Inflammatory macrophage treated with lipopolysaccharide for 4 hours (primary cell): ENCODE results near the gene C22orf15.

Experiments
- DNase-seq: peaks from one replicate; pipeline ENCODE4 v3.0.0-alpha.2; 2020

The C22orf15 gene

DNA sequence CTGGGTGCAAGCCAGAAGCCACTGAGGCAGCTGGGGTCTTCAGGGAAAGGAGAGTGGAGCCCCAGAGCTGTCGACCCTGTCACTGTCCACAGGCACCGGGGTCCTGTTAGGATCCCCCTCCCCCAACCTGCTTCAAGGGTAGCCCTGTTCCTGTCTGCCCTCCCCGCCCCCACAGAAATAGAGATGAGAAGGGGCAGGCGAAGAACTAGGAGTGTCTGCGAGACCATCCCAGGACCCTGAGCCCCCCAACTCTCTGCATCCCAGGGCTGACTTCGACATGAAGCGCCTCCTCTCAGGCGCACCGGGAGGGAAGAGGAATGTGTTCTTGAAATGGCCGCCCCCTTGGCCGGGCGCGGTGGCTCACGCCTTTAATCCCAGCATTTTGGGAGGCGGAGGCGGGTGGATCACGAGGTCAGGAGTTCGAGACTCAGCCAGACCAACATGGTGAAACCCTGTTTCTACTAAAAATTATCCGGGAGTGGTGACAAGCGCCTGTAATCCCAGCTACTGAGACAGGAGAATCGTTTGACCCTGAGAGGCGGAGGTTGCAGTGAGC is 11.3 kb upstream of the C22orf15 start:
- DNase-seq: no peak

DNA sequence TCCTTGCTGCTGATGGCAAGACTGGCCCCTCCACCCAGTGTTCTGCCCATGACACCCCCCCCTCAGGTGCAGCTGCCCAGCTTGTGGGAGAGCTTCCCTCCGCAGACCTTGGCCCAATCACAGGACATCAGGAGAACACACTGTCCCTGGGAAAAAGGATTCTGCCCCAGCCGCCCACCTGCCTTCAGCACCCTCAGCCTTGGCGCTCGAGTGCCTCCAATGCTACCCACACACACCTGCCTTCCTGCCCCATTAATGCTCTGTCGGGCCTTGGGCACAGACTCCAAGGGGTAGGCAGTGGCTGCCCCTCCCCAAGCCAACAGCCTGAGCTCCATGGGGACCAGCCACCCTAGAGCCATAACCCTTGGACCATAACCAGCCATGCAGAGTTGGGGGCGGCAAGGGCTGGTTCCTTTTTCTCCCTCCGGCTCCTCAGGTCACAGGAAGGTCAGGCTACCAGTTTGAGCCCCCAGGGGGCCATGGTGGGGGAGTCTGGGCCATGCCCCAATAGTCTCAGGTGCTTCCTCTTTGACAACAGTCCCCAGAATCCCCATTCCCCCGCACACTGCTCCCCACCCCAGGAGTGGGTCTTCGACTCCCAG is 10.6 kb upstream of the C22orf15 start:
- DNase-seq: no peak

DNA sequence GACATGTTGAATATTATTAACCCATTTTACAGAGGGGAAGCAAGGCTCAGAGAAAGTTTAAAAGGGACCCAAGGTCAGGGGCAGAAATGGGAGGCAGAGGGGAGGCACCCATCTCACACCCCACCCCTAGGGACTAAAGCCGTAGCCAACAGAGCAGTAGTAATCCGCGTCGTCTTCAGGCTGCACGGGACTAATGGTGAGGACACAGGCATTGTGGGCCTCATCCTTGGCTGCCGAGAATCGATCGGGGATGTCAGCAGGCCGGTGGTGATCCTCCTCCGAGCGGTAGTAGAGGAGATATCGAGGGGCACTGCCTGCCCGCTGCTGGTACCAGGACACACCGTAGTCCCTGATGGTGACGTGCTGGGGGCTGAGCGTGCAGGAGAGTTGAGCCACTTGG is 10.0 kb upstream of the C22orf15 start:
- no peak for DNase-seq

DNA sequence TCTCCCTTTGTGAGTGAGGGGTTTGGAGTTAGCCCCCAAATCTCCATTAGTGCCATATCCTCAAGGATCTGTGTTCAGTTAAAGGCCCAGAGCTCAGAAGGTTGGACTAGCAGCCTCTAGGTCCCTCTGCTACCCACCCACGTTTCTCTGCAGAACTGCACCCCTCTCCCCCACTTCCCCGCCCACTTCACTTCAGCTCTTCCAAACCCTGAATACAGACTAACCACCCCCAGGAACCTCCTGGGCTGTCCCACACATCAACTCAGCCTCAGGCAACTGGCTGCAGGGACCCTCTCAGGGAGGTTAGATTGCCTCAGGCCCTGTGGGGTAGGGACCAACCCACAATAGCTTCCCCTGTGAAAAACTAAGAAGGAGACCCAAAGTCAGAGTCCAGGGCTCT is 9.4 kb upstream of the C22orf15 start:
- DNase-seq: no peak

DNA sequence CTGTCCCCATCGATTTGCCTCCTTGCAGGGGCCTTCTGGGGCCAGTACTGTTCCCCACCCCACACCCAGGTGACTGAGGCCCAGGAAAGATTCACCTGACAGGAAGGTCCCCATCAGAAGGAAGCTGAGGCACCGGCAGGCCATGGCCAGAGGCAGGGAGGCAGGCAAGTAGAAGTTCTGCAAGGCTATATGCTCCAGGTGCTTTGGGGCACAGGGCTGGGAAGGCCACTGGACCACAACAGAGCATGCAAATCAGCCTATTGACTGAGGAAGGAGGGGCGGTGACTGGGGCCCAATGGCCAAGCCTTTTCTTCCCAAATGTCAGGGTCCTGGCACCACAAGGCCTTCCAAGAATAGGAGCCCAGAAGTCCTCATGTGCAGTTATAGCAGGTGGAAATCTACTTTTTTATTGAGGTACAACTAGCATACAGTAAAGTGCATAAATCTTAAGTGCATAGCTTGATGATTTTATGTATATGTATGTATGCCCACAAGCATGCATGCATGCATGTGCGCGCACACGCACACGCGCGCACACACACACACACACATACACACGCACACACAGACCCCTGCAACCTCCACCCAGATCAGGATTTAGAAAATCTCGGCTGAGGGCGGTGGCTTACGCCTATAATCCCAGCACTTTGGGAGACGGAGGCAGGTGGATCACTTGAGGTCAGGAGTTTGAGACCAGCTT is 8.4 kb upstream of the C22orf15 start, which contains the start of gene VPREB3:
Gene VPREB3, minus strand, starts transcription at position 206 of the 700 bp plus-strand sequence. Its CDS starts 62 bp downstream, at position 144.
- DNase-seq: no peak

DNA sequence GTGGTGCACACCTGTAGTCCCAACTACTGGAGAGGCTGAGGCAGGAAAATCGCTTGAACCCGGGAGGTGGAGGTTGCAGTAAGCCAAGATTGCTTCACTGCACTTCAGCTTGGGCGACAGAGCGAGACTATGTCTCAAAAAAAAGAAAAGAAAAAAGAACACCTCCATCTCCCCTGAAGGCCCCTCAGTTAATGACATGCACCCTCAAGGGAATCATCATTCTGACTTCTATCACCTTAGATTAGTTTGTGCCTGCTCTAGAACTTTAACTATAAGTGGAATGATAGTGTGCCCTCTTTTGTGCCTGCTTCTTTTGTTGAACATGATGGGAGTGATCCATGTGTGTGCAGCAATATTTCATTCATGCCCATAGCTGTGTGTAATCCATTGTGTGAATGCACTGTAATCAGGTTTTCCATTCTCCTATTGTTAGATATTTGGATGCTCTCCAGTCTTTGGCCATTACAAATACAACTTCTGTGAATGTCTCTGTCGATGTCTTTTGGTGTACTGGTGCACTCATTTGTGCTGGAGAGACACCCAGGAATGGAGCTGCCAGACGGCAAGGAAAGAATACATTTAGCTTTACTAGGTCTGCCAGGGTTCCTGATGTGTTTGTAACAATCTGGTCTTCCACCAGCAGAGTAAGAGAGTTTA is 7.7 kb upstream of the C22orf15 start:
- no peak for DNase-seq

DNA sequence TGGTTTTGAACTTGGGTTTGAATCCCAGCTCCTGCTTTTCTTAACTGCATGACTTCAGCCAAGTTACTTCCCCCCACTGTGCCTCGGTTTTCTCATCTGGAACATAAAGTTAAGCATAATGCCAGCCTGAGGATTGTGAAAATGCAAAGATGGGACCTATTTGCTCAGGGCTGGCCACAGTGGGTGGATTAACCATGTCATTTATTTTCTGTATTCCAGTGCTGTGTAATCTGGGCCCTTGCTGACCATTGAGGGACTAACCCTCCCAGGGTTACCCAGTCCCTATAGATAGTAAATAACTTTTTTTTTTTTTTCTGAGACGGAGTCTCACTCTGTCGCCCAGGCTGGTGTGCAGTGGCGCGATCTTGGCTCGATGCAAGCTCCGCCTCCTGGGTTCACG is 7.1 kb upstream of the C22orf15 start:
- DNase-seq: no peak

DNA sequence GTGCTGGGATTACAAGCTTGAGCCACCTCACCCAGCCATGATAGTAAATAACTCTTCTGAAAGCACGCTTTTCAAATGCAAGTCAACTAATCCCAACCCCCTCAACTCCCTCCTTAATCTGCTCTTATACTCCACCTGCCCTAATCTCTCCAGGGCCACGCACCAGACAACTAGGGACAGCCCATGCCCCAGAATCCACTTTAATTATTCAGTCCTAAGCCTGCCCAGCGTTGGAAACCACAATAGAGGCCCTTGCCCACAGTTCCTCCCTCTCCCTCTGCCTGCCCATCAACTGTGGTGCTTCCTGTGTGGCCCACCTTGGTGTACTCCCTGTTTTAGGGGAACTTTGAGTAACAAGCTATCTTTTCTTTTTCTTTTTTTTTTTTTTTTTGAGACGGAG is 5.9 kb upstream of the C22orf15 start:
- DNase-seq: no peak

DNA sequence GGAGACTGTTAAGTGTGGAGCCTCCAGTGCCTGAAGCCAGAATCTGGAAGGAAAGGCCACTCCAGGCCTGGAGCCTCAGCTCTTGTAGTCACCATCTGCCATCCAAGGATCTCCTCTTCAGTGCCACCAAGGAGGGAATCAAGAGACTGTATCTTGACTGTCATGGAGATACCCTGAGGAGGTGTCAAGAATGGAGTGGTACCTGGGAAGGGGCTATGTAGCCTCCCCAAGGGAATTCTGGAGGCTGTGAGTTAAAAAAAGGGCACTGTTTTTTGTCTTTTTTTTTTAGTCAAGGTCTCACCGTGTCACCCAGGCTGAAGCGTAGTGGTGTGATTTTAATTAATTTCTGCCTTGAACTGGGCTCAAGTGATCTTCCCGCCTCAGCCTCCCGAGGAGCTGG is 3.2 kb upstream of the C22orf15 start:
- DNase-seq: no peak

DNA sequence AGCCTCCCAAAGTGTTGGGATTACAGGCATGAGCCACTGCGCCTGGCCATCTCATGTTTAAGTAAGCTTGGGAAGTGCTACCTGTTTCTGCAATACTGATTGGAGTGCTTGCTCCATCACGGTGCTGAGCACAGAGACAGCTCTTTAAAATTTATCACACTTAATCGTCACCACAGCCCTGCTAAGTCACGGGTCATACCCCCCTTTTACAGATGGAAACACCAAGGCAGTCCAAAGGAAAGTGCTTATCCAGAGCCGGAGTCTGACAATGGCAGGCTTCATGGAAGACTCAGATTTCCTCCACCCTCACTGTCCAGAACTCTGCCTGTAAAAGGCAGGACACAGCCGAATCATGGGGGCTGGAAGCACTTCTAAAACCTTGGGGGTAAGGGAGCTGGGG is 2.7 kb upstream of the C22orf15 start:
- no peak for DNase-seq

DNA sequence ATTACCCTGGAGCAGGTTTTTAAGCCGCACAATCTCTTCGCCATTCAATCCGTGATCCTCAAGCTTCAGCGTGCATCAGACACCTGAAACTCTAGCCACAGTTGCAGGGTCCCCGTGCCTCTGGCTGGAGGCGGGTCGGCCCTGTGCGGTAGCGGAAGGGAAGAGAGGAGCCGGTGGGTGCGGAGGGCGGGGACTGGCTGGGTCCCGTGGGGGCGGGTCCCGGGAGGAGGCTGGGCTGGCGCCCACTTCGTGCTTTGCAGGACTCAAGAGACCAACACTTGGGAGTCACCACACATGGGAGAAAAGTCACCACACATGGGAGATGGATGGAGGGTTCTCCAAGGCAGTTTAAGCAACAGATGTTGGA is 772 bp downstream of the C22orf15 start:
- no peak for DNase-seq

DNA sequence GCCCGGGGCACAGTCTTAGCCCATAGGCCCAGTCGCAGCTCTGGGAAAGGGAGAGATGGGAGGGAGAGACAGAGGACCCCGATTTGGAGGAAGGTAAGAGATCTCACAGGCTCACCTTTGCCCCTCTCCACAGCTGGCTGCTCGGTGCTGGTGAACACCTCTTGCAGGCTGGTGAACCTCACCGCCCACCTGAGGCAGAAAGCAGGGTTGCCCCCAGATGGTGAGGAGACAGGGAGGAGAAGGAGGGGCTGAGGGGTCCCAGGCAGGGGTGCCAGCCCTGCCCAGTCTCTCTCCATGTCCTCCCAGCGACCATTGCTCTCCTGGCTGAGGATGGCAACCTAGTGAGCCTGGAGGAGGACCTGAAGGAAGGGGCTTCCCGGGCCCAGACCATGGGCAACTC is 1.2 kb downstream of the C22orf15 start:
- no peak for DNase-seq

DNA sequence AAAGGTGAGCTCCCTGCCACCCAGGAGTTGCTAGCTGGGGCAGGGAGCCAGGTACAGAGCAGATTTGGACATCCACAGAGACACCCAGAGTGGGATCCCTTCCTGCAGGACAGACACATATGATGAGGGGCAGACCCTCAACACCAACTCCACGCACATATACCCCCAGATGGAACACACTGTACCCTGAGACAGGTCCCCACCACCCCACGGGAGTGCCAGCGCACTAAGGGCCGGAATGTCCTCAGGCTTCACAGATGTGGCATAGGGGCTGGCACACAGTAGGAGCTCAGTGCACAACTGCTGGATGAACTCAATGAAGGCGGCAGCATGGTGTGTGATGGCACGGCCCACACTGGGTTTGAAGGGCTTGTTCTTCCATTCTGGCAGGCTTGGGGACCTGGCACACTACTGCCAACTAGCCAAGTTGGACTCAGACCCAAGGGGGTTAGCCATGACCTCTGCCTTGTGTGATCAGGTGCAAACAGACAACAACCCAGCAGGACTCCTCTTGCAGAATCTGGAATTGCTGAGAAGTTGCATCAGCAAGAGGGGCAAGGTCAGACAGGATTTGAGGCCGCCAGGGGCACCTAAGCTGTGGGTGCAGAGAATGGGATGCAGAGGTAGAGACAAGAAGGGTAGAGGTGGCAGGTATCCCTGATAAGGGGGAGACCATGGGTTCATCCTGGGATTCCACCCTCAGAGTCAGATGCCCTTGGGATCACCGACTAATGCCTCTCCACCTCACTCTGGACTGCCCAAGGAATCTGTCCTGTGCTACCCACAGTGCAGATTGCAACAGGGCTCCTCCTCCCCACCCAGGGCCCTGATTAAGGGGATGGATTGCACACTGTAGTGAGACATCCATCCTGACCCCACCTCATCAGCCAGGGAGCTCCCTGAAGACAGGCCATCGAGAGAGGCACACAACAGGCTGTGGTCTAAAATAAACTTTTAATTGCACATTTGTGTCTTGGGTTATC is 2.4 kb downstream of the C22orf15 start:
- DNase-seq: no peak

DNA sequence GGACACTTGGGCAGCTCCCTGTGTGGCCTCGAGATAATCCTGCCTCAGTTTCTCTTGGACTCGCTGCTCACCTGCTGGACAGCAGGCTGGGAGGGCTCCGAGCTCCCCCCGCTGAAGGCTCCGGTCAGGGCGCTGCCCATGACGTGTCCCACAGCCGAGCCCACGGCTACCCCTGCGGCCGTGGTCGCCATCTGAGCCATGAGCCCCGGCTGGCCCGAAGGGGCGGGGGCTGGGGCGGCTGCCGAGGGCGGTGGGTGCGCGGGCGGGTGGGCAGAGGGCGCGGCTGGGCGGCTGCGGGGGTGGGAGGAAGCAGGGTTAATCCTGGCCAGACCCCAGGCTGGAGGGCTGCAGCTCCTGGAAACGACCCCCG is 4.5 kb downstream of the C22orf15 start:
- no peak for DNase-seq

DNA sequence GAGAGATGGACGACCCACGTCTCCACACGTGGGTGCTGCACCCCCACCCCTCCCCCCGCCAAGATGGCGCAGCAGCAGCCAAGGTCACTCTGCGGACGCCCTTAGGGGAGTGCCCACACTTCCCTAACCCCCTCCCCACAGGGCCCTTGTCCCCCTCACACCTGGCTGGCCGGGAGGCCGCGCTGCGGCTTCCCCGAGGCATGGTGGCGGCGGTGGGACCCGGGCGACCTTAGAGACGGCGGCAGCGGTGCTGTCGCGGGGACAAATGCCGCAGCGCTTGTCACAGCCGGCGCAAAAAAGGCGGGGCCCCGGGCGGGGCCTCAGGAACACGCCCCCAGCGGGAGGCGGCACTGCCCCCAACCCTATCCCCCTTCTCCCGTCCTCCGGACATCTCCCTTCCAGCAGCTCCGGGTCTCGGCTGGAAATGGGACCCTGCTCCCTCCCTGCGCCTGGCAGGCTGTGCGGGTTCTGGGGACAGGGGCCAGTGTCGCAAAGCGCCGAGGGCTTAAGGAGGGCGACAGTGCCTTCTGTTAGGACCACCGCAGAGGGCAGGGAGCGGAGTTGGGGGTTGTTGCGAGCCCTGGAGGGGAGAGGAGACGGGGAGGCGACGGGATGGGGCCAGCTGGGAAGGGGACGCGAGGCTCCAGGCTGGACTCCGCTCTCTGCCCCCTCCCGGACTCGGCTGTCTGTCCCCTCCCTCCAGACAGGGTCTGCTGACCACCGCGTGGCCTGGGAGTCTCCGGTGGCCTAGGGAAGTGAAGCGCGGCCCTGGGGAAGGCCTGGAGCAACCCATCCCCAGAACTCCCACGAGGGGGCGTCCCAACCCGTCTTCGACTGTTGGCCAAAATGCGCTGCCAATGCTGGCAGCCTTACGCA is 5.1 kb downstream of the C22orf15 start, which contains the start of gene CHCHD10:
Gene CHCHD10, minus strand, starts transcription at position 300 of the 876 bp plus-strand sequence. Its CDS starts 98 bp downstream, at position 202.
- DNase-seq: peak; percentile 89

DNA sequence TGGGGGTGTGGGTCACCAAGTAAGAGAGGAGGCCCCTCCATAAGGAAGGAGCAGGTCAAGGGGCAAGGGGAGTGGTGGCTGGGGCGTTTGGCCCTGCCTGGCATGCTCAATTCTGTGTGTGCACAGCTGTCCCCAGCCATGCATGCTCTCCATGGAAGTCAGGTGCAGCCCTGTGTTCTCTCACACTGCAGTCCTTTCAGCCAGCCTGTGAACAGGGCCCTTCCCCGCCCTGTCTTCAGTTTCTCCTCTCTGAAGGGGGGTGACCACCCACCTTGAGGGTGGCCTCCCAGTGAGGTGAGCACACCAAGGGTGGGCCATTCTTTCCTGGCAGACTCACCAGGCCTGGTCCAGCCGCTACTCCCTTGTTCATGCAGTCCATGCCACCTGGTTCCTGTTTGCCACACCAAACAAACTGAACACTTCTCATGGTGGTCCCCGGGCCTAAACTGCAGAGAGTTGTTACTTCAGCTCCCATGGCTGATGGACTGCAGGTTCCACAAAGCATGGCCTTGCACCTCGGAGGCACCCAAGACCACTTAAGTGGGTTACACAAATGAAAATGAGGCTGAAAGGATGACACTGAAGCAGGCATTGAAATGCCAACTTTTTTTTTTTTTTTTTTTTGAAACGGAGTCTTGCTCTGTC is 6.7 kb downstream of the C22orf15 start:
- no peak for DNase-seq

DNA sequence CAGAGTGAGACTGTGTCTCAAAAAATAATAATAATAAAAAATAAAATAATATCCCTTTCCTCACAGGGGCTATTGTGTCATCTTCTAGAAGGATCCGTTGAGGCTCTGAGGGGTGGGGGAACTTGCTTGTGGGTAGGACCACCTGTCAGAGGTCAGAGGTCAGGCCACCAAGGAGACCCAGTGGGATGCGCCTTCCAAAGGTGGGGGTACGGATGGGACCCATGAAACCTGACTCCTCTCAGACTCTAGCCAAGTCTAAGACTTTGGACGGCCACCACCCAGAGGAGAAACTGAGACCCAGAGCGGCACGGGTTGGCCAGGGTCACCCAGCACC is 9.5 kb downstream of the C22orf15 start:
- no peak for DNase-seq

DNA sequence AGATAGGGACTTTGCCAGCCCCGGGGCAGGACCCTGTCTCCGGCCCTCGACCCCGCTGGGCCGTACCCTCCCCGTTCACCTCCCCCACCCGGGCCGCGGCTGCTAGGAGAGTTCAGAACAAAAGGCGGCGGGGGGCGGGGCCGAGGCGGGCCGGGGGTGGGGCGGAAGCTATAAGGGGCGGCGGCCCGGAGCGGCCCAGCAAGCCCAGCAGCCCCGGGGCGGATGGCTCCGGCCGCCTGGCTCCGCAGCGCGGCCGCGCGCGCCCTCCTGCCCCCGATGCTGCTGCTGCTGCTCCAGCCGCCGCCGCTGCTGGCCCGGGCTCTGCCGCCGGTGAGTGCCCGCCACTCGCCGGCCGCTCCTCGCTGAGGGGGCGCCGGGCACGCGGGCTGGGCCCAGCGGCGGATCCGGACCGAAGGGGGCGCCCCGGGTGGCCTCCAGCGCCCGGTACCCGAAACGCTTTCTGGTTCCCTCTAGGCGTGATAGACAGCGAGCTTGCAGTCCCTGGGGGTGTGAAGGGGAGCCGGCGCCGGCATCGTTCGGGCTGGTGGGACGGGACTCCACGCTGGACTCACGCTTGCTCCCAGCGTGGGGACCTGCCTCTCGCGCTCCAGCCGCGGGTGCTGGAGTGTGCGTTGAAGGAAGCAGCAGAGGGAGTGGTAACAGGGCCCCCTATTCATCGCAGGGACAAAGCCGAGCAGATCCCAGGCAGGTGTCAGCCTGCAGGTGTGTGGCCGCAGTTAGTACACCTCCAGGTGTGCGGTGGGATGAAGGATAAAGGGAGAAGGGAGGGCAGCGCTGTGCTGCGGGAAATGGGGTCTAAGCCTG is 10.1 kb downstream of the C22orf15 start, which contains the start of gene MMP11:
Gene MMP11, plus strand, starts transcription at position 201 of the 825 bp plus-strand sequence. Its CDS starts 22 bp downstream, at position 223.
- peak; percentile 13 for DNase-seq

DNA sequence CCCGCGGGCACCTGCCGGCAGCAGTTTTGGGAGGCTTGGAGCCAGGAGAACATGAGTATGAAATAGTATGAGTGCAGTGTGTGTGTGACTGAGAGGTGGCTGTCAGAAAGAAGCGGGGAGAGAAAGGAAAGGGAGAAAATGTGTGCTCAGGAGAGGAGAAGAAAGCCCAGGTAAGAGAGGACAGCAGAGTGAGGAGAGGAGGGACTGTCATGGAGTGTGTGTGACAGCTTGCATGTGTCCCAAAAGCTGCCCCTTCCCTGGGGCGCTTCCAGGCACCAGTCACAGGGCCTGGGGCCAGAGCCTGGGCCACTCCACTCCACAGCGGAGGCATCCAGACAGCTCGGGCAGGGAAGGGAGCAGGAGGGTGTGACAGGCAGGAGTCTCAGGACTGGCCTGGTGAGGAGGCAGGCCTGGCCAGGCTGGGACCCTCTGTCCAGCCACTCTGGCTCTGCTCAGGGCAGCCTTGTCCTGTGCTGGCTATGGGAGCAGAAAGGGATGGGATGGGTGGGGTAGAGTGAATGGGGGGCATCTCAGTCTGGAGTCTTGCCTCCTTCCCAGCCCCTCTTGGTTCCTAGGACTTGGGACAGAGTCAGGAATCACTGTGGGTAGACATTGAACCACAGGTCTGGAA is 10.8 kb downstream of the C22orf15 start:
- DNase-seq: no peak
